ENCODE results near the gene SLC6A15.

GRCh38 chr12:84910549-84911241 is 1.9 kb downstream of the SLC6A15 start:
- TF ChIP-seq CTCF (IDR thresholded peaks at IDR 0.05; ENCODE audit: insufficient read depth, low read length) (no peak), GABPA (IDR thresholded peaks at IDR 0.05; ENCODE audit: low read depth) (no peak), POLR2AphosphoS5 (IDR thresholded peaks at IDR 0.05; ENCODE audit: low read depth) (no peak), REST (IDR thresholded peaks at IDR 0.05; ENCODE audit: insufficient replicate concordance, low read depth) (no peak)
